ENCODE results near the gene ISM1.

Gene ISM1

GRCh38 chr20:13325796-13326340, 104.8 kb downstream of the ISM1 start:
- H3K9me2 ChIP-seq (ENCODE audit: low read depth, low read length), result no peaks in the 10 kb centered on the region
- H3K27me3 ChIP-seq (ENCODE audit: insufficient read depth, low read length), result peaks cover 3% of the 10 kb centered on the region; the same call in 1 of the 2 replicates
- H3K9ac ChIP-seq (ENCODE audit: low read length), result no peak overlapping the region
- H2AFZ ChIP-seq (ENCODE audit: low read length), result no peak overlapping the region
- no peak overlapping the region for H3K4me3 ChIP-seq (ENCODE audit: low read depth, low read length, poor library complexity, severe bottlenecking)
- H3K4me1 ChIP-seq (ENCODE audit: insufficient read depth, low read length, severe bottlenecking), result no peaks in the 10 kb centered on the region
- H3K36me3 ChIP-seq (ENCODE audit: insufficient read depth, low read length), result no peaks in the 10 kb centered on the region
- no peaks in the 10 kb centered on the region for H4K20me1 ChIP-seq (ENCODE audit: insufficient read depth, low read length)
- H3K9me3 ChIP-seq (ENCODE audit: low read length), result no peaks in the 10 kb centered on the region
- no peak overlapping the region for H3K4me2 ChIP-seq (ENCODE audit: low read length)
- TF ChIP-seq EZH2 (IDR thresholded peaks at IDR 0.05; ENCODE audit: borderline replicate concordance, low read length), result no peak
- no peak for TF ChIP-seq CTCF (IDR thresholded peaks at IDR 0.05; ENCODE audit: low read length)
- H3K79me2 ChIP-seq (ENCODE audit: insufficient read depth, low read length), result no peaks in the 10 kb centered on the region
- H3F3A ChIP-seq (ENCODE audit: insufficient read depth, low read length), result no peaks in the 10 kb centered on the region
- no peak overlapping the region for H3K27ac ChIP-seq (ENCODE audit: low read depth, low read length, poor library complexity, severe bottlenecking)

DNA sequence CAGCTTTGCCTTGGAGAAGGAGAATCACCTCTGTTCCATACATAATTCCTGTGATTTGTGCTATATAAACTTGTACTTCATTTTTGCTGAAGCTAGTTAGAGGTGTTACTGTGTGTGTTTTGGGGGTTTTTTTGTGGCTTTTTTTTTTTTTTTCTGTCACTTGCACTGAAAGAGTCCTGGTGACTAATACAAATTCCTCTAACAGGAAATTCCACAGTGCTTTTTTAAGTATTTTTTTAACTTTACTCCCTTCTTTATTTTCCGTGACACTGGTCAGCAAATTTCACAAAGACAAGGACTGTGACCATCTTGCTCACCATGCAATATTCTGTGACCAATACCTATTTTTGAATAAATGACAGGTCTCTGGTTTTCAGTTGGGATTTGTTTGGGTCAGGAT, 110.5 kb downstream of the ISM1 start:
- Histone ChIP-seq H3K4me2 (ENCODE audit: low read length) (no peak overlapping the region), H3K27ac (ENCODE audit: low read depth, low read length, poor library complexity, severe bottlenecking) (no peak overlapping the region), H3K4me1 (ENCODE audit: insufficient read depth, low read length, severe bottlenecking) (no peaks in the 10 kb centered on the region), H3K79me2 (ENCODE audit: insufficient read depth, low read length) (no peaks in the 10 kb centered on the region), H3K4me3 (ENCODE audit: low read depth, low read length, poor library complexity, severe bottlenecking) (no peak overlapping the region), H3K9me2 (ENCODE audit: low read depth, low read length) (no peaks in the 10 kb centered on the region), H4K20me1 (ENCODE audit: insufficient read depth, low read length) (no peaks in the 10 kb centered on the region), H3K9me3 (ENCODE audit: low read length) (no peaks in the 10 kb centered on the region), H2AFZ (ENCODE audit: low read length) (no peak overlapping the region), H3K36me3 (ENCODE audit: insufficient read depth, low read length) (no peaks in the 10 kb centered on the region), H3F3A (ENCODE audit: insufficient read depth, low read length) (no peaks in the 10 kb centered on the region), H3K9ac (ENCODE audit: low read length) (no peak overlapping the region), H3K27me3 (ENCODE audit: insufficient read depth, low read length) (no peaks in the 10 kb centered on the region)
- TF ChIP-seq CTCF (IDR thresholded peaks at IDR 0.05; ENCODE audit: low read length), result no peak
- TF ChIP-seq EZH2 (IDR thresholded peaks at IDR 0.05; ENCODE audit: borderline replicate concordance, low read length), result no peak

- Histone ChIP-seq H3F3A (ENCODE audit: insufficient read depth, low read length) (no peaks in the 10 kb centered on the region), H3K27me3 (ENCODE audit: insufficient read depth, low read length) (no peaks in the 10 kb centered on the region), H2AFZ (ENCODE audit: low read length) (no peak overlapping the region), H3K4me2 (ENCODE audit: low read length) (no peak overlapping the region), H3K9me3 (ENCODE audit: low read length) (no peaks in the 10 kb centered on the region), H3K27ac (ENCODE audit: low read depth, low read length, poor library complexity, severe bottlenecking) (no peak overlapping the region), H3K4me3 (ENCODE audit: low read depth, low read length, poor library complexity, severe bottlenecking) (no peak overlapping the region), H3K4me1 (ENCODE audit: insufficient read depth, low read length, severe bottlenecking) (no peaks in the 10 kb centered on the region), H3K36me3 (ENCODE audit: insufficient read depth, low read length) (no peaks in the 10 kb centered on the region), H4K20me1 (ENCODE audit: insufficient read depth, low read length) (no peaks in the 10 kb centered on the region), H3K9me2 (ENCODE audit: low read depth, low read length) (no peaks in the 10 kb centered on the region), H3K79me2 (ENCODE audit: insufficient read depth, low read length) (no peaks in the 10 kb centered on the region), H3K9ac (ENCODE audit: low read length) (no peak overlapping the region)
- TF ChIP-seq EZH2 (IDR thresholded peaks at IDR 0.05; ENCODE audit: borderline replicate concordance, low read length), result no peak
- TF ChIP-seq CTCF (IDR thresholded peaks at IDR 0.05; ENCODE audit: low read length), result no peak
Measured at GRCh38 chr20:13333036-13333435, 112.0 kb downstream of the ISM1 start.
